ENCODE measurements around the gene PLSCR5. TPM values are rescaled to one million over a fixed set of nuclear protein-coding genes. Genes with fewer than 3 reads are reported as not detected.
A peak's percentile ranks its signal among the peaks of the same experiment; 100 is the strongest.

Gene PLSCR5
- total RNA-seq, 4 donors from 2014 or later: not detected

DNA sequence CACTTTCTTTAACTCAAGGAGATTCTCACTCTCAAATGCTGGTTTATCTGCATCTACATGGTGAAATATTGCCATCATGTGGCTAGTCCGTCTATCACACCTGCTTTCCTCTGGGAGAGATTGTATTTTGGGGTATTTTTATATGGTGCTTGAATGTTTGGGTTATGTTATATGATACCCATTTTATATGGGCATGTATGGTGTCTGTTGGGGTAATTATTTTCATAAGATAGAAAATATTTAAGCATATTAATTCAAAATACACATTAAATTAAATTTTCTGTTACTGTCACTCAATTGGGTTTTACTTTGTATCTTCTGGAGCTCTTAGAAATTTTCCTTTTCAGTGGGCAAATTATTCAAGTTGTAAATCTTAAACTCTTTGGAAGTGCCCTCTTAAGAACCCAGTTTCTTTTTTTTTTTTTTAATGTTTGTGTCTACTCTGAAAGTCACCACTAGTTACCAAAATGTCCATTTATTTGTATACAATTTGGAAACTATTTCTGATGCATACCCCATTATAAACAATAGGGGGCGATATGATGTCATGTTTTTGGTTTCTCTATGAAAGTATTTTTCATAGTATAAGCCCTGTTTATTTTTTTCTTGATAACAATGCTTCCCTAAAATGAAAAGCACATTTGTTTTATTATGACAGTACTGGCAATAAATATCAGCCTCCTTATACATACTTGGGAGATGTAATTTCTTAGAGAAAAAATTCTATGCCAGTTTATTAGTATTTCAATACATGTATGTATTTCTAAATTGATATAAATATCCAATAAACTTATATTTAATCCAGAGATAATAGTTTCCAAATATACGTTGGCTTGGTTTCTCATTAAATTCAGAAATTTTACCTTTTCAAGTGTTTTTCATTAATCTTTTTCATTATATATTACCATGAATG is 36.1 kb upstream of the PLSCR5 start:
- Histone ChIP-seq H3K4me1 (no peaks in the 10 kb centered on the region), H3K9me3 (no peaks in the 10 kb centered on the region), H3K27me3 (no peaks in the 10 kb centered on the region), H3K27ac (no peak overlapping the region), H3K36me3 (no peaks in the 10 kb centered on the region), H3K4me3 (no peak overlapping the region)
- TF ChIP-seq CTCF (IDR thresholded peaks at IDR 0.05): peak in 2 of 4 experiments; percentile 29 to 33
- TF ChIP-seq EP300 (IDR thresholded peaks at IDR 0.05): no peak
- no peak for ATAC-seq
- 21 to 25% methylated on average over 3 of the region's 3 CpGs for WGBS, 2 donors (ENCODE audit: low coverage in 1 of 2)

DNA sequence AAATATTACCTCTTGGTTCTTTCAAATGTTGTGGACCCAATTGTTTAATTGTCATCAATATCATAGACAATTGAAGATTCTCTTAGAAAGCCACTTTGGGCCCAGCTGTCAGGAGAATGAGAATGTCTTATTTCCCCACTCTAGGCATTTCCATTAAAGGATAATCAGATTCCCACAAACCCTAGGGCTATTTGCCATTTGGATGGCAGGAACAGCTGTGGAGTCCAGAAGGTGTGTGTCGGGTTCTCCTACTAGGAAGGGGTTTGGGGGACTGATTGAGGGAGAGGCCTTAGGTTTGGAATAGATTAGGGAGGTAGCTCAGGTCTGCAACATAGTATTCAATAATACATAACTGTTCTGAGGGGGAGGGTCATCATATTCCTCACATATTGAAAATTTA is 35.2 kb upstream of the PLSCR5 start:
- TF ChIP-seq CTCF (IDR thresholded peaks at IDR 0.05) (no peak), POLR2AphosphoS5 (IDR thresholded peaks at IDR 0.05) (no peak), POLR2A (IDR thresholded peaks at IDR 0.05) (no peak), EP300 (IDR thresholded peaks at IDR 0.05) (no peak)
- Histone ChIP-seq H3K9me3 (no peaks in the 10 kb centered on the region), H3K36me3 (no peaks in the 10 kb centered on the region), H3K4me3 (no peak overlapping the region), H3K27ac (no peak overlapping the region), H3K27me3 (no peaks in the 10 kb centered on the region), H3K4me1 (no peaks in the 10 kb centered on the region)
- 80 to 100% methylated on average over 1 of the region's 1 CpG for WGBS, 2 donors (ENCODE audit: low coverage in 1 of 2)
- ATAC-seq: no peak

- H3K4me1 ChIP-seq: no peaks in the 10 kb centered on the region
- ATAC-seq: no peak
- no peak overlapping the region for H3K27ac ChIP-seq
- H3K36me3 ChIP-seq: no peaks in the 10 kb centered on the region
- H3K4me3 ChIP-seq: no peak overlapping the region
- no peaks in the 10 kb centered on the region for H3K9me3 ChIP-seq
- no peaks in the 10 kb centered on the region for H3K27me3 ChIP-seq
- TF ChIP-seq POLR2A (IDR thresholded peaks at IDR 0.05) (no peak), CTCF (IDR thresholded peaks at IDR 0.05) (peak in 1 of 4 experiments; percentile 26), POLR2AphosphoS5 (IDR thresholded peaks at IDR 0.05) (no peak), EP300 (IDR thresholded peaks at IDR 0.05) (no peak)
Observed at GRCh38 chr3:146638718-146639117, 33.6 kb upstream of the PLSCR5 start.

GRCh38 chr3:146637871-146638270 is 32.7 kb upstream of the PLSCR5 start:
- no peak for ATAC-seq
- Histone ChIP-seq H3K4me1 (no peaks in the 10 kb centered on the region), H3K27ac (no peak overlapping the region), H3K9me3 (no peaks in the 10 kb centered on the region), H3K36me3 (no peaks in the 10 kb centered on the region), H3K4me3 (no peak overlapping the region), H3K27me3 (no peaks in the 10 kb centered on the region)
- TF ChIP-seq POLR2A (IDR thresholded peaks at IDR 0.05) (no peak), POLR2AphosphoS5 (IDR thresholded peaks at IDR 0.05) (no peak), CTCF (IDR thresholded peaks at IDR 0.05) (no peak), EP300 (IDR thresholded peaks at IDR 0.05) (no peak)
- WGBS, 2 donors (ENCODE audit: low coverage in 1 of 2): 85 to 86% methylated on average over 3 of the region's 3 CpGs

DNA sequence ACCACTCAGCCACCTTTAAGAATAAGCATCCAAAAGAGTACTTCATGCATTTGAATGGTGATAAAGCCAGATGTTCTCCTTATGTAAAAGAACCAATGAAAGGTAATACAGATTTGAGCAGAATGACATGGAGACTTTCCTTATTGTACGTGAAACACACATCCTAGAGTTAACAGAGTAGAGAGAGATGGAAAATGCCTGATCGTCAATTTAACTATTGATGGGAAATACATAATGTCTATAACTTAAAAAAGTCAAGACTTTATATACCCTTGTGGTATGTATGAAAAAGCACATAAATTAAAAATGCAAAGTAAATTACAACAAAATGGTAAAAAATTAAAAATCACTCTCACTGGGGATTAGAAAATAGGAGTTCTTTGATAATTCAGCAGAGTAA is 31.7 kb upstream of the PLSCR5 start:
- Histone ChIP-seq H3K36me3 (no peaks in the 10 kb centered on the region), H3K4me3 (no peak overlapping the region), H3K9me3 (no peaks in the 10 kb centered on the region), H3K4me1 (no peaks in the 10 kb centered on the region), H3K27me3 (no peaks in the 10 kb centered on the region), H3K27ac (no peak overlapping the region)
- TF ChIP-seq EP300 (IDR thresholded peaks at IDR 0.05) (no peak), POLR2A (IDR thresholded peaks at IDR 0.05) (no peak), CTCF (IDR thresholded peaks at IDR 0.05) (no peak), POLR2AphosphoS5 (IDR thresholded peaks at IDR 0.05) (no peak)
- 81 to 88% methylated on average over 2 of the region's 2 CpGs for WGBS, 2 donors (ENCODE audit: low coverage in 1 of 2)
- no peak for ATAC-seq

Data from gastroesophageal sphincter (tissue), 4 donors.